Stimulated activated CD8-positive, alpha-beta memory T cell treated with anti-CD3 and anti-CD28 coated beads, Interleukin-12 subunit alpha, Interleukin-12 subunit beta, amount 100 ng/mL, for 4 hours (primary cell): Measurements from ENCODE around the gene SFXN3.
A peak's percentile ranks its signal among the peaks of the same experiment; 100 is the strongest.

Source experiments
- DNase-seq: peaks from one replicate; pipeline ENCODE4 v3.0.0-alpha.2; 2020; ENCODE audit warnings: low read depth

SFXN3 gene

DNA sequence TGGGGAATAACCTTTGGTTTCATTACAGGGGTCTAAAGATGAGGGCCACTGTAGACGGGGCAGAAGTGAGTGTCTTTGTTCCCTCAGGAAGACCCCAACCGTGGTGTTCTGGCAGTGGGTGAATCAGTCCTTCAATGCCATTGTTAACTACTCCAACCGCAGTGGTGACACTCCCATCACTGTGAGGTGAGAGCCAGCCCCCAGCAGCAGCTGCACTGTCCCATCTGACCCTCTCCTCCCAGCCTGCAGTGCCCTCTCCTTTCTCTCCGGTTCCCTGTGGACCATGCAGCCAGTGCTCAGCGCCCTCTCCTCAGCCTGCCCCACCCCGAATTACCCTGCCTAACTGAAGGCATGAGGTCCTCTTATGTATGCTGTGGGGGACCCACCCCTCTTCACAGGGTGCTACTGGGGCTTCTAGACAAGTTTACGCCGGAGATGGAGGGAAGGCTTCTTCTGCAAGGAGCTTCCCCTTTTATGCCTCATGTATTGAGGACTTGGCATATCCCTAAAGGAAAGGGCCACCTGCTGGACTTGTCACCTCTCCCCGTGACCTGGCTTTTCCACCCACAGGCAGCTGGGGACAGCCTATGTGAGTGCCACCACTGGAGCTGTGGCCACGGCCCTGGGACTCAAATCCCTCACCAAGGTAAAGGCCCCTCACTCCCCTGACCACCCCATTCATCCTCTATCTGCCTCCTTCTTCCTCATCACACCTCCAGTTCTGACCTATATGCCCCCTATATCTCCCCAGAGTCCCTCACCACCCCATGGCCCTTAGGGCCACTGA is 5.1 kb downstream of the SFXN3 start:
- DNase-seq, result no peak

DNA sequence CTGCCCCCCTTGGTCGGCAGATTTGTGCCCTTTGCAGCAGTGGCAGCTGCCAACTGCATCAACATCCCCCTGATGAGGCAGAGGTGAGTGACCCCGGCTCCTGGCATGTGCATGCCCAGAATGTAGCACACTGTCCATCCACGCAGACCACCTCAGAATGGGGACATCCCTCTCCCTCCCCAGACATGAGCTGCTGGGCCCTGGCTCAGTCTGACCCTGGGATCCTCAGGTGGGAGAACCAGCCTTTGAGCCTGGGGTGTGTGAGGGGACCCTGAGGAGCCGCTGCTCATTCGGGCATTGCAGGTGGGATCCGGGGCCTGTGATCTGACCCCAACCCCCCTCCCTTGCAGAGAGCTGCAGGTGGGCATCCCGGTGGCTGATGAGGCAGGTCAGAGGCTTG is 5.7 kb downstream of the SFXN3 start:
- DNase-seq, result no peak

GRCh38 chr10:101038484-101038883 is 7.5 kb downstream of the SFXN3 start:
- no peak for DNase-seq

GRCh38 chr10:101040061-101040460 is 9.0 kb downstream of the SFXN3 start:
- no peak for DNase-seq

- no peak for DNase-seq
Measured at GRCh38 chr10:101040851-101041250, 9.8 kb downstream of the SFXN3 start.

DNA sequence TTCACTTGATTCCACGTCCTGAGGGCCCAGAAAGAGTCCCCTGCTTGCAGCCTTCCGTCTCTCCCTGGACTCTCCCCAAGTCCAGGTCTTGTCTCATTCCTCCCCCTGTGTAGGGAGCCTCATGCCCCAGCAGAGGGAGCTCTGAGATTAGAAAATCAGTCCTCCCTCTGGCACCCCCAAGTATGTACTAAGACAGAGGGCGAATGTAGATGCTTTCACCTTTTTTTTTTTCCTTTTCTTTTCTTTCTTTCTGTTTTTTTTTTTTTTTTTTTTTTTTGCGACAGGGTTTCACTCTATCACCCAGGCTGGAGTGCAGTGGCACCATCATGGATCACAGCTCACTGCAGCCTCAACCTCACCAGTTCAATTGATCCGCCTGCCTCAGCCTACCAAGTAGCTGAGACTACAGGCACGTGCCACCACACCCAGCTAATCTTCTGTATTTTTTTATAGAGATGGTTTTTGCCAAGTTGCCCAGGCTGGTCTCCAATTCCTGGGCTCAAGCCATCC is 10.3 kb downstream of the SFXN3 start:
- peak; percentile 51 for DNase-seq

GRCh38 chr10:101042118-101042517 is 11.1 kb downstream of the SFXN3 start:
- DNase-seq, result no peak

GRCh38 chr10:101042667-101043362 is 11.8 kb downstream of the SFXN3 start:
- peak; percentile 70 for DNase-seq

GRCh38 chr10:101043363-101043707 is 12.3 kb downstream of the SFXN3 start:
- no peak for DNase-seq

GRCh38 chr10:101044117-101044516 is 13.1 kb downstream of the SFXN3 start:
- DNase-seq, result no peak

DNA sequence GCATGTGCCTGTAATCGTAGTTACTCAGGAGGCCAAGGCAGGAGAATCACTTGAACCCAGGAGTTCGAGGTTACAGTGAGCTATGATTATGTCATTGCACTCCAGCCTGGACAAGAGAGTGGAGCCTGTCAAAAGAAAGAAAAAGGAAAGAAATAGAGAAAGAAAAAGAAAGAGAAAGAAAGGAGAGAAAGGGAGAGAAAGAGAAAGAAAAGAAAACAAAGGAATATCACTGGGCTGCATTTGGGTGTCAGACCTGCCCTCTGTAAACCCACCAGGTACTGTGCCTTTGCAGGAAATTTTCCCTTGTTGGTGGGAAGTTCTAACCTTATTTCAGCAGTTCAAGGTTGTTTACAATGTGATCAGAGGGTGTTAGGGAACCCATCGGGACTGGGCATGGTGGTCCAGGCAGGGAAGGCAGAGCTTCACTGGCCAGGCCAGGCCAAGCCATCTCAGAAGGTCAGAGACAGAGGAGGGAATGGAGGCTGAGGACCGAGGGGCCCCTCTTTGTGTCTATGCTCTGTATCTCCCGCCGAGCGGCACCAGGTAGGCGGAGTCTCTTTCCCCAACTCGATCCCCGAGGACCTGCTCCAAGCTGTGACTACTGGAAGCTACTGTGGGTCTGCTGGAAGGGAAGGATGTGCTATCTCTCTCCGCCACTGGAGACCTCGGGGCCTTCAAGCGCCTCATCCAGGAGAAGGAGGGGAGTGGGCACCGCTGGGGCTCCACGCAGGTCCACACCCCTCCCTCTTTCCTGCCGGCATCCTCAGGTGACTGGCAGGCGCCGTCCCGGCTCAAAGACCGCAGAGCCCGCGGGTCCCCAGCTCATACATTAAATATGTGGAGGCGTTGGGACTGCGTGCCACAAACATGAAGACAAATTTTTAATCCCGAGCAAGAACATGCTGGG is 15.6 kb downstream of the SFXN3 start:
- no peak for DNase-seq

DNA sequence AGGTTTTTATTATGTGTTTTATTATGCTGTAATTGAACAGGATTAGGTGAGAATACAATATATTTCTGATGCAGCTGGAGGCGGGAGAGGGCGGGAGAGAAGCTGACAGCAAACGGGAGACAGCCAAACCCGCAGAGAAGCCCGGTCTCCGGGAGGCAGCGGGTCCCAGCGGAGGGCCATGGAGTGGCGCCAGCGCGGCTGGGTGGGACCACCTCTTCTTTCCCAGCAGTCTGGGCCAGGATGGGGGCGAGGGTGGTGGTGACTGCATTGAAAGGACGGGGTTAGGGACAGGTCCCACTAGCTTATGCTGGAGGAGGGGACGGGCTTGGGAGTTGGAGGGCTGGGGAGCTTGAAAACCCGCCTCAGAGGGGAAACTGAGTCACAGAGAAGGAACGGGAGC is 16.2 kb downstream of the SFXN3 start:
- DNase-seq, result no peak

DNA sequence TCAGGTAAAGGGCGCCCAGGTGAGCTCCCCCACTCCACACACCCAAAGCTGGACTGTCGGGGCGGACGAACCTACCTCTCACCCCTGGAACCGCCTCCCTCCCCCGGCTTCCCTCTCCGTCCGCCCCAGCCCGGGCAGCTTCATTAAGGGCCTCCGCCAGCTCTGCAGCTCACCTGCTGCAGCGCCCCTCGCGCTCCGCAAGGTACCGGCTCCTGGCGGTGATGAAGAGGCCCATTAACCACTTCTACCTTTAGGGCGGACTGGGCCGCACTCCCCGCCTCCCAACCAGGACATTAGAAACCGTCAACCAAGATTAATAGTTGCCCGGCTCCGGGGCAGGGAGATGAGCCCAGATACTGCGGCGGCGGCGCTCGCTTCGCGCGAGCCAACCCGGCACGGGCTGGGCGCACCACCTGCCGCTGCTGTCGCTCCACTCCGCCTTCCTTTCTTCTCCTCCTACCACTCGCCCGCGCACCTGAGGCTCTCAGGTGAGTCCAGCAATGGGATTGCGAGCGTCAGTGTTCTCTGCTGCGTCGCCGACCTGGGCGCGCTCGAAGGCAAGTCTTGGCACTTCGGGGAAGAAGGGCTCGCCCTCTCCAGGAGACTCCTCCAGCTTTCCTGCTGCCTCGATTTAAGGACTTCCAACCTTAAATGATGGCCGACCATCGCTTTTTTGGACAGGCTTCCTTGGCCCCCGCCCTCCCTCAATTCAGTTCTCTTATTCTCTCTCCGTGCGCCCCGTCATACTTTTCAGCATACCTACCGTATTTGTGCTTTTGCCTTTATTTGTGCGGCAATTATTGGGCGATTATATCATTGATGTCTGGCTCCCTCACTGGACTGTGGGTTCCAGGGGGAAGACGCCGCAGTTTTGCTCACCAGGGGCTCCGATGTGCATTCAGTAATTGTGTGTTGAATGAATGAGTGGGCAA is 17.2 kb downstream of the SFXN3 start:
- DNase-seq, result no peak

DNA sequence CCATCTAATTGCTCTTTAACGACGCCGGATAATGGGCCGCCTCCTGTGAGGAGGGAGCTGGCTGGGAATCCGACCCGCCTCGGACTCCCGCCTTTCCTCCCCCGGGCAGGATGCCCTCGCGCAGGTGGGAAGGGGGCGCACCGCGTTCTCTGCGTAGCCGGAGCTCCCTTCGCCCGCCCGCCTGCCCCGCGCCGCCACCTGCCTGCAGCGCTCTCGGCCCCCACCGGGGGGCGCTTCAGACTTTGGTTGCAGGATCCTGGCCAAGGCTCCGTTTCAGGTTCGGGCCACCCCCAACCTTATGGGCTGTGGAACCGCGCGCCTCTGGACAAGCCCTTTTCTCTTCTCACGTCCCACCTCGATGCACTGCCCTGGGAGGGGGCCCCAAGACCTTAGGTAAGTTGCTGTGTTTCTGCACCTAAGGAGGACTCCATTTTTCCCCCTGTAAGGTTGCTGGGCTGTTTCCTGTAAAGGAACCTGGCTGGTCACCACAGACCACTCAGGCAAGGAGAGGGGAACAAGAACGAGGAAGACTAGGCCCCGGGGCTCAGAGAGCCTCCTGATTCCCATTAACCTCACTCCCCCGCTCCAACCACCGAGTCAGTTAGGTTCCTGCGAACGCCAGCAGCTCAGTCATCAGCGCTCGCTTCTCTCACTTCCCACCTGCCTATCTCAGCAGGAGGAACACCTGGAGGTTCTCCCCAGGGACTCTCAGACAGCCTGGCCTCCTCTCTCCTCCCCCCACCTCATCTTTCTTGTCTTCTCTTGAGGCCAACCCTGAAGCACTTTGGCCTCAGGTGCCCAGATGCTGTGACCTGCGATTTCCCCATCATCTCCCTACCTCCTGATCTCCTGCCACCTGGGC is 19.4 kb downstream of the SFXN3 start:
- peak; percentile 49 for DNase-seq

- no peak for DNase-seq
Measured at GRCh38 chr10:101052285-101052684, 21.3 kb downstream of the SFXN3 start.

DNA sequence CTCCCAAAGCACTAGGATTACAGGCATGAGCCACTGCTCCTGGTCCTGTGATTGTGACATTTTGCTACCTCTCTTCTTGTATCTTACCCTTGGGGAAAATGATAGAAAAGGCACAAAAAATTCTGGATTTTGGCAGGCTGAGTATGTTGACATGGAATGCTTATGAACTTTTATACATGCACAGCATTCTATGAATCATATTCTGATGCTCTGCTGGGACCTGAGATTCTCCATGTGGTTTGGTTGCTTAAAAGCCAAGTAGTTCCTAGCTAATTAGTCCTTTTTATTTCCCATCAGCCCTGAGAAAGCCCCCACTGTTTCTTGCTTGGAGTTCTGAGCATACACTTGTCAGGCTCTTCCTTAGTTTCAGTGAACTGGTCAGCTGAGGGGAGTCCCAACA is 22.5 kb downstream of the SFXN3 start:
- DNase-seq, result no peak

DNA sequence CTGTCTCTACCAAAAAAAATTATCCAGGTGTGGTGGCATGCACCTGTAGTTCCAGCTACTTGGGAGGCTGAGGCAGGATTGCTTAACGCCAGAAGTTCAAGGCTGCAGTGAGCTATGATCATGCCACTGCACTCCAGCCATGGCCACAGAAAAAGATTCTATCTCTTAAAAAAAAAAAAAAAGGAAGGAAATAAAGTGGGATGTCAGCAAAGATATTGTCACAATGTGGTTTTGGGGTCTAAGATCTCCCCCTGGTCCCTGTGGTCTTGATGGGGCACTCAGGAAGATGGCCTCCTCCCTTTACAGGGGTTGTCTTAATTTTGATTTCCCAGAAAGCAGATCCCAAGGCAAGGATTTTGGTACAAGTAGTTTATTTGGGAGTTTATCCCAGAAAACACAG is 23.3 kb downstream of the SFXN3 start:
- DNase-seq, result no peak

- no peak for DNase-seq
Measured at GRCh38 chr10:101054876-101055275, 23.8 kb downstream of the SFXN3 start.

GRCh38 chr10:101055411-101055810 is 24.4 kb downstream of the SFXN3 start:
- DNase-seq, result no peak

DNA sequence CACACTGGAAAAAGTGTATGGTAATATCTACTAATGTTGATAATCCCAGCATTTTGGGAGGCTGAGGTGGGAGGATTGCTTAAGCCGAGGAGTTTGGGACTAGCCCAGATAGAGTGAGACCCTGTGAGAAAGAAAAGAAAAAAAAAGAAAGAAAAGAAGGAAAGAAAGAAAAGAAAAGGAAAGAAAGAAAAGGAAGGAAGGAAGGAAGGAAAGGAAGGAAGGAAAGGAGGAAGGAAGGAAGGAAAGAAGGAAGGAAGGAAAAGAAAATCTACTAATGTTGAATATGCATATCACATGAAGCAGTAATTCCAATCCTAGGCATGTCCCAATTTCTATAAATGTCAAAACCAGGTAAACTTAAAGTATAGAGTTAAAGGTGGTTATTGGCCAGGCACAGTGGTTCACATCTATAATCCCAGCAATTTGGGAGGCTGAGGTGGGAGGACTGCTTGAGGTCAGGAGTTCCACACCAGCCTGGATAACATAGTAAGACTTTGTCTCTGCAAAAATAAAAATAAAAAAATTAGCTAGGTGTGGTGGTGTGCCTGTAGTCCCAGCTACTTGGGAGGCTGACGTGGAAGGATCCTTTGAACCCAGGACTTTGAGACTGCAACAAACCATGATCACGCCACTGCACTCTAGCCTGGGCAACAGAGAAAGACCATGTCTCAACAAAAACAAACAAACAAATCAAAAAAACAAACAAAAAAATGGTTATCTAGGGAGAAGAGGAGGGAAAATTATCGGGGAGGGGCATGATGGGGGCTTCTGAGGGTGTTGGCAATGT is 25.5 kb downstream of the SFXN3 start:
- DNase-seq, result no peak
